GM12878 (cell line): Measurements from ENCODE around the gene NUP85.

ENCODE experiments used
- HDGF ChIP-seq: fragments of 450-650 bp; IDR thresholded peaks from 2 replicates; pipeline ENCODE4 v1.6.1; 2016; ENCODE audit warnings: antibody characterized with exemption
- MXI1 ChIP-seq: fragments of 150-350 bp; IDR thresholded peaks from 2 replicates; pipeline ENCODE4 v1.6.1; 2011; ENCODE audit warnings: low read depth, mild to moderate bottlenecking, inconsistent platforms, low read length, improper control_type of control experiment
- POLR2AphosphoS5 ChIP-seq: IDR thresholded peaks from 2 replicates; pipeline ENCODE4 v1.6.1; 2011; ENCODE audit warnings: mild to moderate bottlenecking, low read length, inconsistent platforms
- RAD21 ChIP-seq: IDR thresholded peaks from 2 replicates; pipeline ENCODE4 v1.6.1; 2011; ENCODE audit warnings: mild to moderate bottlenecking, low read depth, low read length, moderate library complexity; ENCODE audit not compliant: insufficient read depth
- RB1 ChIP-seq: fragments of 450-650 bp; formaldehyde crosslinking; IDR thresholded peaks from 2 replicates; pipeline ENCODE4 v1.6.1; 2017; ENCODE audit warnings: mild to moderate bottlenecking, borderline replicate concordance
- STAT1 ChIP-seq: fragments of 450-650 bp; conservative IDR thresholded peaks from 2 replicates; pipeline ENCODE4 v1.6.1; 2014; ENCODE audit warnings: antibody characterized with exemption, mild to moderate bottlenecking
- TF ChIP-seq, protein P1 (sequence below): IDR thresholded peaks from 2 replicates; pipeline ENCODE4 v1.6.1; 2011; ENCODE audit warnings: borderline replicate concordance, low read depth, mild to moderate bottlenecking, moderate library complexity, mixed read lengths, low read length; ENCODE audit not compliant: insufficient read depth; ENCODE audit errors: extremely low read length
- TF ChIP-seq, protein P2 (sequence below), 3 experiments: IDR thresholded peaks in 2 of 3; conservative IDR thresholded peaks in 1 of 3; 2 replicates each; pipeline ENCODE4 v1.5.1; 2011; ENCODE audit warnings: low read depth in 3 of 3, low read length in 3 of 3, mild to moderate bottlenecking in 3 of 3, control low read depth in 2 of 3, moderate library complexity in 2 of 3, inconsistent platforms in 1 of 3, mixed read lengths in 1 of 3; ENCODE audit not compliant: control insufficient read depth in 2 of 3, insufficient read depth in 1 of 3; ENCODE audit errors: extremely low read depth in 1 of 3

DNA sequence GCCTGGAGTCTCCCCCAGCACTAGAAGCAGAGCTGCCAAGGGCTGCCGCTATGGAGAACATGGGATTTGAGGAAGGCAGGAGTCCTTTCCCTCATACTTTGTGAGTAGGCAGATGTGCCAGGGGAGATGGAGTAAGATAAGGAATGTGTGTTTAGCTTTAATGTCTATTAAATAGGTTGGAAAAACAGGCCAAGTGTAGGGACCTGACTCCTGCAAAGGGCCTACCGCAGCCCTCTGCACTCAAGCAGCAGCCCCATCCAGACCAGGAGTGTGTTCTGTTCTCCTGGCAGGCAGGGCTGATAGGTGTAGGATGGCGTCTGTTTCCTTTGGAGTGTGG, 67.3 kb downstream of the NUP85 start:
- TF ChIP-seq, protein P1, sequence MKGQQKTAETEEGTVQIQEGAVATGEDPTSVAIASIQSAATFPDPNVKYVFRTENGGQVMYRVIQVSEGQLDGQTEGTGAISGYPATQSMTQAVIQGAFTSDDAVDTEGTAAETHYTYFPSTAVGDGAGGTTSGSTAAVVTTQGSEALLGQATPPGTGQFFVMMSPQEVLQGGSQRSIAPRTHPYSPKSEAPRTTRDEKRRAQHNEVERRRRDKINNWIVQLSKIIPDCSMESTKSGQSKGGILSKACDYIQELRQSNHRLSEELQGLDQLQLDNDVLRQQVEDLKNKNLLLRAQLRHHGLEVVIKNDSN = no peak
- TF ChIP-seq, protein P2, sequence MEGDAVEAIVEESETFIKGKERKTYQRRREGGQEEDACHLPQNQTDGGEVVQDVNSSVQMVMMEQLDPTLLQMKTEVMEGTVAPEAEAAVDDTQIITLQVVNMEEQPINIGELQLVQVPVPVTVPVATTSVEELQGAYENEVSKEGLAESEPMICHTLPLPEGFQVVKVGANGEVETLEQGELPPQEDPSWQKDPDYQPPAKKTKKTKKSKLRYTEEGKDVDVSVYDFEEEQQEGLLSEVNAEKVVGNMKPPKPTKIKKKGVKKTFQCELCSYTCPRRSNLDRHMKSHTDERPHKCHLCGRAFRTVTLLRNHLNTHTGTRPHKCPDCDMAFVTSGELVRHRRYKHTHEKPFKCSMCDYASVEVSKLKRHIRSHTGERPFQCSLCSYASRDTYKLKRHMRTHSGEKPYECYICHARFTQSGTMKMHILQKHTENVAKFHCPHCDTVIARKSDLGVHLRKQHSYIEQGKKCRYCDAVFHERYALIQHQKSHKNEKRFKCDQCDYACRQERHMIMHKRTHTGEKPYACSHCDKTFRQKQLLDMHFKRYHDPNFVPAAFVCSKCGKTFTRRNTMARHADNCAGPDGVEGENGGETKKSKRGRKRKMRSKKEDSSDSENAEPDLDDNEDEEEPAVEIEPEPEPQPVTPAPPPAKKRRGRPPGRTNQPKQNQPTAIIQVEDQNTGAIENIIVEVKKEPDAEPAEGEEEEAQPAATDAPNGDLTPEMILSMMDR (IDR thresholded peaks at IDR 0.05 in 2 of 3, conservative IDR thresholded peaks at IDR 0.05 in 1 of 3; ENCODE audit: control insufficient read depth in 2 of 3, extremely low read depth in 1 of 3, insufficient read depth in 1 of 3, low read depth in 3 of 3, low read length in 3 of 3) = no peak
- TF ChIP-seq RAD21 (no peak), MXI1 (no peak), POLR2AphosphoS5 (no peak), STAT1 (no peak), HDGF (no peak), RB1 (no peak)
